Measurements from ENCODE around the gene ADCY5. TPM values are rescaled to one million over a fixed set of nuclear protein-coding genes. Genes with fewer than 3 reads are reported as not detected.
"Not testable (repeated sequence)": the region's sequence is repeated elsewhere in the genome, so short reads cannot be mapped to it uniquely, and the experiment has no call there.

Gene ADCY5
- total RNA-seq, 2 donors from 2014 or later, result 12.9 to 69.6 TPM

- Histone ChIP-seq H3K27me3 (replicated peaks; ENCODE audit: insufficient read depth) (no peaks in the 10 kb centered on the region), H3K27ac (no peak overlapping the region), H3K4me1 (replicated peaks) (no peaks in the 10 kb centered on the region), H3K36me3 (no peaks in the 10 kb centered on the region), H3K9me3 (no peaks in the 10 kb centered on the region), H3K4me3 (no peak overlapping the region)
- WGBS, result 77% methylated on average over 5 of the region's 5 CpGs
- DNase-seq (ENCODE audit: low spot score), result no peak
- intact Hi-C loops (cut with DNase I), result loop anchor here (1.0 to 5.0 kb wide), 4 partner anchors 36 to 201 kb away; no protein-coding TSS in a partner anchor
- TF ChIP-seq POLR2AphosphoS5 (IDR thresholded peaks at IDR 0.05), result no peak
- no peak for TF ChIP-seq POLR2A (IDR thresholded peaks at IDR 0.05)
- no peak for TF ChIP-seq CTCF (IDR thresholded peaks at IDR 0.05)
Measured at GRCh38 chr3:123488645-123489347, 39.9 kb upstream of the ADCY5 start.

DNA sequence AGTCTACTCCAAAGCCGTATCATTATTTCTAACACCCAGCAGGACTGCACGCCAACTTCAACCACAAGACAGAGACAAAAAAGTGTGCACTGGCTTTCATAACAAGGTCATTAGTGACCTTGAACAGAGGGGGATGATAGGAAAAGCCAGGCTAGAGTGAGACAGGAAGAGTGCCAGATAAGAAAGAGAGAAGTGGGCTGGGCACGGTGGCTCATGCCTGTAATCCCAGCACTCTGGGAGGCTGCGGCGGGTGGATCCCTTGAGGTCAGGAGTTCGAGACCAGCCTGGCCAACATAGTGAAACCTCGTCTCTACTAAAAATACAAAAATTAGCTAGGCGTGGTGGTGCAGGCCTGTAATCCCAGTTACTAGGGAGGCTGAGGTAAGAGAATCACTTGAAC lies 38.2 kb upstream of the ADCY5 start:
- not testable (repeated sequence) for H3K27ac ChIP-seq; H3K27me3 ChIP-seq (replicated peaks; ENCODE audit: insufficient read depth); H3K4me3 ChIP-seq; DNase-seq (ENCODE audit: low spot score); H3K4me1 ChIP-seq (replicated peaks); H3K9me3 ChIP-seq; H3K36me3 ChIP-seq
- intact Hi-C loops (cut with DNase I), result loop anchor here (5.0 kb wide), 3 partner anchors 35 to 200 kb away; no protein-coding TSS in a partner anchor
- WGBS, result 94% methylated on average over 8 of the region's 8 CpGs

- no peak overlapping the region for H3K27ac ChIP-seq
- 89% methylated on average over 7 of the region's 7 CpGs for WGBS
- TF ChIP-seq CTCF (IDR thresholded peaks at IDR 0.05) (no peak), POLR2AphosphoS5 (IDR thresholded peaks at IDR 0.05) (no peak), POLR2A (IDR thresholded peaks at IDR 0.05) (no peak)
- no peaks in the 10 kb centered on the region for H3K4me1 ChIP-seq (replicated peaks)
- no peaks in the 10 kb centered on the region for H3K27me3 ChIP-seq (replicated peaks; ENCODE audit: insufficient read depth)
- H3K4me3 ChIP-seq, result no peak overlapping the region
- H3K9me3 ChIP-seq, result no peaks in the 10 kb centered on the region
- DNase-seq (ENCODE audit: low spot score), result no peak
- no peaks in the 10 kb centered on the region for H3K36me3 ChIP-seq
- intact Hi-C loops (cut with DNase I), result loop anchor here (5.0 kb wide), 3 partner anchors 34 to 199 kb away; no protein-coding TSS in a partner anchor
Measured at GRCh38 chr3:123486460-123486859, 37.6 kb upstream of the ADCY5 start.

GRCh38 chr3:123485551-123485950 lies 36.7 kb upstream of the ADCY5 start:
- H3K4me3 ChIP-seq, result no peak overlapping the region
- DNase-seq (ENCODE audit: low spot score), result no peak
- intact Hi-C loops (cut with DNase I), result loop anchor here (5.0 kb wide), 3 partner anchors 33 to 198 kb away; no protein-coding TSS in a partner anchor
- H3K4me1 ChIP-seq (replicated peaks), result no peaks in the 10 kb centered on the region
- 81% methylated on average over 4 of the region's 4 CpGs for WGBS
- H3K36me3 ChIP-seq, result no peaks in the 10 kb centered on the region
- H3K27me3 ChIP-seq (replicated peaks; ENCODE audit: insufficient read depth), result no peaks in the 10 kb centered on the region
- TF ChIP-seq POLR2A (IDR thresholded peaks at IDR 0.05), result no peak
- TF ChIP-seq POLR2AphosphoS5 (IDR thresholded peaks at IDR 0.05), result no peak
- no peak for TF ChIP-seq CTCF (IDR thresholded peaks at IDR 0.05)
- H3K9me3 ChIP-seq, result no peaks in the 10 kb centered on the region
- H3K27ac ChIP-seq, result no peak overlapping the region

GRCh38 chr3:123483146-123483545 lies 34.3 kb upstream of the ADCY5 start:
- no peak for TF ChIP-seq POLR2AphosphoS5 (IDR thresholded peaks at IDR 0.05)
- no peak for TF ChIP-seq POLR2A (IDR thresholded peaks at IDR 0.05)
- TF ChIP-seq CTCF (IDR thresholded peaks at IDR 0.05), result no peak
- WGBS, result 94% methylated on average over 3 of the region's 6 CpGs
- H3K9me3 ChIP-seq, result no peaks in the 10 kb centered on the region
- DNase-seq (ENCODE audit: low spot score), result no peak
- H3K4me1 ChIP-seq (replicated peaks), result no peaks in the 10 kb centered on the region
- no peaks in the 10 kb centered on the region for H3K36me3 ChIP-seq
- no peak overlapping the region for H3K4me3 ChIP-seq
- intact Hi-C loops (cut with DNase I), result no loop called here
- no peaks in the 10 kb centered on the region for H3K27me3 ChIP-seq (replicated peaks; ENCODE audit: insufficient read depth)
- no peak overlapping the region for H3K27ac ChIP-seq

Data from prostate gland (tissue), 2 donors.